IMR-90 (cell line): ENCODE measurements around the gene API5. TPM values are rescaled to one million over a fixed set of nuclear protein-coding genes. Genes with fewer than 3 reads are reported as not detected.

Experiments
- ATAC-seq: fragments of 200-7000 bp; cut with Tn5 transposase; 2 replicates; pipeline ENCODE4 v1.9.1; 2020; ENCODE audit warnings: low read depth, mild to moderate bottlenecking, moderate library complexity
- BruUV-seq: library from RNA; stranded (reverse); fragments of 400-500 nt; replicated peaks from 2 replicates; lab custom pipeline; 2021; lab: Mats Ljungman, UMichigan
- CTCF ChIA-PET: fragments of 300-600 bp; formaldehyde crosslinking; extraction: SDS; loops from one replicate; lab custom pipeline; 2021; ENCODE audit warnings: antibody characterized with exemption; lab: Yijun Ruan, JAX
- POLR2A ChIA-PET: fragments of 300-600 bp; sonication (Branson Sonifier 250); formaldehyde crosslinking; loops from one replicate; lab custom pipeline; 2022; ENCODE audit warnings: antibody characterized with exemption; ENCODE audit not compliant: unreplicated experiment; lab: Charles Lee
- DNase-seq: peaks from one replicate; pipeline ENCODE4 v3.0.0; 2013
- H2AFZ ChIP-seq: replicated peaks from 2 replicates; pipeline ENCODE3; 2013; ENCODE audit warnings: low read length, mild to moderate bottlenecking; ENCODE audit not compliant: poor library complexity
- H2AK5ac ChIP-seq: 2 replicates; pipeline ENCODE4 v1.6.1; 2013; ENCODE audit warnings: low read depth, low read length, inconsistent platforms
- H2AK9ac ChIP-seq: replicated peaks from 2 replicates; pipeline ENCODE3; 2013; ENCODE audit warnings: mild to moderate bottlenecking, low read depth, low read length, moderate library complexity; ENCODE audit not compliant: poor library complexity
- H2BK120ac ChIP-seq: 2 replicates; pipeline ENCODE4 v1.6.1; 2013; ENCODE audit warnings: low read depth, low read length, inconsistent platforms
- H2BK15ac ChIP-seq: 3 replicates; pipeline ENCODE4 v1.6.1; 2013; ENCODE audit warnings: low read depth, low read length, inconsistent platforms
- H2BK20ac ChIP-seq: 2 replicates; pipeline ENCODE4 v1.6.1; 2013; ENCODE audit warnings: low read depth, mild to moderate bottlenecking, inconsistent platforms, low read length, moderate library complexity
- H2BK5ac ChIP-seq: 2 replicates; pipeline ENCODE4 v1.6.1; 2013; ENCODE audit warnings: mild to moderate bottlenecking, low read depth, low read length, inconsistent platforms; ENCODE audit not compliant: poor library complexity, severe bottlenecking
- H3K14ac ChIP-seq: replicated peaks from 2 replicates; pipeline ENCODE4 v1.6.1; 2013; ENCODE audit warnings: low read depth, low read length, inconsistent platforms
- H3K18ac ChIP-seq: 2 replicates; pipeline ENCODE4 v1.6.1; 2013; ENCODE audit warnings: low read depth, low read length, control low read depth
- H3K23ac ChIP-seq: 2 replicates; pipeline ENCODE4 v1.6.1; 2013; ENCODE audit warnings: low read depth, low read length, inconsistent platforms
- H3K27ac ChIP-seq: 2 replicates; pipeline ENCODE4 v1.5.1; 2013; ENCODE audit warnings: mild to moderate bottlenecking, control low read depth, low read length; ENCODE audit not compliant: insufficient read depth
- H3K27me3 ChIP-seq: 2 replicates; pipeline ENCODE4 v1.6.1; 2013; ENCODE audit warnings: low read length; ENCODE audit not compliant: control insufficient read depth, insufficient read depth
- H3K36me3 ChIP-seq: 2 replicates; pipeline ENCODE4 v1.6.1; 2013; ENCODE audit warnings: low read length, mixed read lengths; ENCODE audit not compliant: control insufficient read depth, insufficient read depth
- H3K4ac ChIP-seq: 2 replicates; pipeline ENCODE4 v1.6.1; 2013; ENCODE audit warnings: low read depth, low read length, inconsistent platforms
- H3K4me1 ChIP-seq: 2 replicates; pipeline ENCODE4 v1.6.1; 2013; ENCODE audit warnings: low read length, mixed read lengths; ENCODE audit not compliant: control insufficient read depth, insufficient read depth
- H3K4me2 ChIP-seq: 2 replicates; pipeline ENCODE4 v1.6.1; 2013; ENCODE audit warnings: low read depth, mild to moderate bottlenecking, control low read depth, low read length, moderate library complexity
- H3K4me3 ChIP-seq: 2 replicates; pipeline ENCODE4 v1.5.1; 2013; ENCODE audit warnings: low read depth, mild to moderate bottlenecking, control low read depth, low read length, moderate library complexity; ENCODE audit not compliant: insufficient read depth
- H3K56ac ChIP-seq: 2 replicates; pipeline ENCODE4 v1.6.1; 2013; ENCODE audit warnings: low read length, inconsistent platforms; ENCODE audit not compliant: insufficient read depth; ENCODE audit errors: extremely low read depth
- H3K79me1 ChIP-seq, 2 experiments: 2 replicates each; pipeline ENCODE4 v1.6.1; 2013; ENCODE audit warnings: low read length in 2 of 2, inconsistent platforms in 1 of 2, low read depth in 1 of 2
- H3K9ac ChIP-seq: 2 replicates; pipeline ENCODE4 v1.6.1; 2013; ENCODE audit warnings: low read depth, low read length, control low read depth
- H3K9me1 ChIP-seq: 2 replicates; pipeline ENCODE4 v1.6.1; 2013; ENCODE audit warnings: low read length, inconsistent platforms; ENCODE audit not compliant: insufficient read depth
- H3K9me3 ChIP-seq: 2 replicates; pipeline ENCODE4 v1.6.1; 2013; ENCODE audit warnings: low read length; ENCODE audit not compliant: control insufficient read depth, insufficient read depth
- H4K20me1 ChIP-seq: 2 replicates; pipeline ENCODE4 v1.6.1; 2013; ENCODE audit warnings: low read length, inconsistent platforms; ENCODE audit not compliant: insufficient read depth
- H4K5ac ChIP-seq: 2 replicates; pipeline ENCODE4 v1.6.1; 2013; ENCODE audit warnings: mild to moderate bottlenecking, low read depth, low read length, control low read depth
- H4K8ac ChIP-seq, 2 experiments: 2 replicates each; pipeline ENCODE4 v1.6.1; 2013; ENCODE audit warnings: low read depth in 2 of 2, low read length in 2 of 2, control low read depth in 1 of 2, inconsistent platforms in 1 of 2
- H4K91ac ChIP-seq: 2 replicates; pipeline ENCODE4 v1.6.1; 2013; ENCODE audit warnings: low read depth, low read length, inconsistent platforms; ENCODE audit not compliant: insufficient read depth
- BHLHE40 ChIP-seq: fragments of 150-350 bp; IDR thresholded peaks from 2 replicates; pipeline ENCODE4 v1.6.1; 2016; ENCODE audit warnings: mild to moderate bottlenecking, low read depth, low read length
- CEBPB ChIP-seq: IDR thresholded peaks from 2 replicates; pipeline ENCODE4 v1.6.1; 2012; ENCODE audit warnings: low read depth, low read length, improper control_type of control experiment
- CHD1 ChIP-seq: IDR thresholded peaks from 2 replicates; pipeline ENCODE4 v1.6.1; 2012; ENCODE audit warnings: low read depth, low read length, improper control_type of control experiment
- FOS ChIP-seq: fragments of 150-350 bp; IDR thresholded peaks from 2 replicates; pipeline ENCODE4 v1.6.1; 2016; ENCODE audit warnings: low read depth, low read length
- MAZ ChIP-seq: IDR thresholded peaks from 2 replicates; pipeline ENCODE4 v1.6.1; 2012; ENCODE audit warnings: low read depth, mild to moderate bottlenecking, low read length, improper control_type of control experiment, moderate library complexity, borderline replicate concordance
- MXI1 ChIP-seq: IDR thresholded peaks from 2 replicates; pipeline ENCODE4 v1.6.1; 2012; ENCODE audit warnings: low read depth, mild to moderate bottlenecking, low read length, moderate library complexity, borderline replicate concordance
- NFE2L2 ChIP-seq: fragments of 150-350 bp; IDR thresholded peaks from 2 replicates; pipeline ENCODE4 v1.6.1; 2016; ENCODE audit warnings: low read depth, mild to moderate bottlenecking, low read length
- POLR2A ChIP-seq: IDR thresholded peaks from 2 replicates; pipeline ENCODE4 v1.6.1; 2012; ENCODE audit warnings: mild to moderate bottlenecking, low read depth, low read length
- RAD21 ChIP-seq: IDR thresholded peaks from 2 replicates; pipeline ENCODE4 v1.6.1; 2012; ENCODE audit warnings: low read length, improper control_type of control experiment
- WGBS, 2 experiments: methylation state at CpG; one replicate each; pipeline versions ENCODE4 v1.1.5 to v1.1.7; 2013; ENCODE audit warnings: missing lambda C conversion rate in 2 of 2; ENCODE audit not compliant: insufficient read length in 1 of 2; ENCODE audit errors: extremely low coverage in 2 of 2; 5-methylcytosine and 5-hydroxymethylcytosine counted together
- dilution Hi-C: fragments of 300-500 bp; cut with HindIII; formaldehyde crosslinking; loops from one replicate; pipeline ENCODE4 v1.14.3; 2018; ENCODE audit warnings: low sequenced_read_pairs; ENCODE audit not compliant: unreplicated experiment
- in situ Hi-C: fragments of 300-500 bp; cut with MboI; formaldehyde crosslinking; loops from 3 replicates; pipeline ENCODE4 v1.14.3; 2019; ENCODE audit warnings: low sequenced_read_pairs, inconsistent platforms, mixed read lengths
- intact Hi-C: fragments of 100-400 bp; cut with micrococcal nuclease; formaldehyde crosslinking; loops from 2 replicates; pipeline ENCODE4 v1.10.0; 2022
- polyA plus RNA-seq, 3 experiments: library from polyadenylated mRNA; depleted of rRNA; stranded (reverse); fragments of >200 nt; gene quantifications; 2 replicates each; pipeline ENCODE4 v1.2.3, GENCODE V29; 2012; ENCODE audit warnings: low replicate concordance in 1 of 3
- total RNA-seq: library from RNA; depleted of rRNA; stranded (reverse); fragments of >200 nt; gene quantifications from 2 replicates; pipeline ENCODE4 v1.2.3, GENCODE V29; 2012
- TF ChIP-seq, protein P1 (sequence below): fragments of 150-350 bp; IDR thresholded peaks from 2 replicates; pipeline ENCODE4 v1.6.1; 2016; ENCODE audit warnings: low read depth, mild to moderate bottlenecking, low read length, moderate library complexity, borderline replicate concordance
- TF ChIP-seq, protein P2 (sequence below): conservative IDR thresholded peaks from 2 replicates; pipeline ENCODE4 v1.5.1; 2012; ENCODE audit warnings: mild to moderate bottlenecking, low read depth, low read length, improper control_type of control experiment
- TF ChIP-seq, protein P3 (sequence below): fragments of 150-350 bp; IDR thresholded peaks from 2 replicates; pipeline ENCODE4 v1.6.1; 2017; ENCODE audit warnings: mild to moderate bottlenecking, antibody characterized with exemption, low read length, low read depth

API5 gene
- total and polyA plus RNA-seq, 2 of the 4 experiments (the other 2 are of a cell fraction): 44.9 to 59.9 TPM

DNA sequence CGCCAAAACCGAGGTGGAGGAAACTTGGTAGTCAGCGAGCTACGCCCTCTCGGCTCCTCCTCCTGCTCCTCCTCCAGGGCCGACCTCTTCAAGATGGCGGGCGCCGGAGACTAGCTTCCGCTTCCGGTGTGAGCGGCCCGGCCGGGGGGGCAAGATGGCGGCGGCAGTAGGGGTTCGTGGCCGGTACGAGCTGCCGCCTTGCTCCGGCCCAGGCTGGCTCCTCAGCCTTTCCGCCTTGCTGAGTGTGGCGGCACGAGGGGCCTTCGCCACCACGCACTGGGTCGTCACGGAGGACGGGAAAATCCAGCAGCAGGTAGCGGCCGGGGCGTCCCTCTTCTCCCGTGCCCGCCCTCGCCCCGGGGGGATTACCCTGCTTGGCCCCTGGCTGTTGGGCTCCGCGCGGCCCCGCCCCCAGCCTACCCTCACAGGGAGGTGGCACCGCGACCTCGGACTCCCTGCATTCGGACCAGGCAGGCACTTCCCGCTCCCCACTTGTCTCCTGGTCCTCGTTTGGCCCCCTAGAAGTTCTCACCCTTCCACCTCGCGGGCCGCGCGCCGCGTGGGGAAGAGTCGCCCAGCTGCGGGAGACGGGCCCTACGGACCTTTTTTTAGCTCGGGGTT is 47.1 kb downstream of the API5 start, which contains the start of gene TTC17:
Gene TTC17, plus strand, starts transcription at position 120 of the 621 bp plus-strand sequence. Its CDS starts 35 bp downstream, at position 155.
- peak within 1 kb of the TSS; percentile 93 for H2AK5ac ChIP-seq
- dilution Hi-C loops: no loop called here
- peak within 1 kb of the TSS; percentile 93 for H4K5ac ChIP-seq
- no peak within 1 kb of the TSS for H2BK20ac ChIP-seq
- ChIA-PET CTCF (interaction anchor here (0.9 to 1.9 kb wide), 3 partner anchors 8 to 69 kb away, joined by 3 to 4 read pairs (median 4); no protein-coding TSS in a partner anchor), POLR2A (interaction anchor here (0.5 to 0.9 kb wide), 3 partner anchors 8 to 47 kb away, joined by 3 to 10 read pairs (median 3); no protein-coding TSS in a partner anchor)
- peak within 1 kb of the TSS; percentile 98 for H3K27ac ChIP-seq
- H3K4ac ChIP-seq: peak within 1 kb of the TSS; percentile 95
- H2BK5ac ChIP-seq: peak within 1 kb of the TSS; percentile 94
- H2BK120ac ChIP-seq: peak within 1 kb of the TSS; percentile 86
- peak within 1 kb of the TSS; percentile 82 for H3K18ac ChIP-seq
- peak; percentile 87 for DNase-seq
- peak within 1 kb of the TSS; percentile 86 for H4K91ac ChIP-seq
- H3K14ac ChIP-seq: peak within 1 kb of the TSS; percentile 92
- peak within 1 kb of the TSS; percentile 93 for H3K4me3 ChIP-seq
- H3K9ac ChIP-seq: peak within 1 kb of the TSS; percentile 97
- H3K36me3 ChIP-seq: peaks cover 2% of the 10 kb centered on the region; the same call in 1 of the 2 replicates
- no peaks in the 10 kb centered on the region for H3K27me3 ChIP-seq
- peak within 1 kb of the TSS; percentile 97 for H3K23ac ChIP-seq
- peaks cover 18% of the 10 kb centered on the region for H4K20me1 ChIP-seq
- peak within 1 kb of the TSS; percentile 86 for H3K56ac ChIP-seq
- H3K9me3 ChIP-seq: no peaks in the 10 kb centered on the region
- TF ChIP-seq, protein P1, sequence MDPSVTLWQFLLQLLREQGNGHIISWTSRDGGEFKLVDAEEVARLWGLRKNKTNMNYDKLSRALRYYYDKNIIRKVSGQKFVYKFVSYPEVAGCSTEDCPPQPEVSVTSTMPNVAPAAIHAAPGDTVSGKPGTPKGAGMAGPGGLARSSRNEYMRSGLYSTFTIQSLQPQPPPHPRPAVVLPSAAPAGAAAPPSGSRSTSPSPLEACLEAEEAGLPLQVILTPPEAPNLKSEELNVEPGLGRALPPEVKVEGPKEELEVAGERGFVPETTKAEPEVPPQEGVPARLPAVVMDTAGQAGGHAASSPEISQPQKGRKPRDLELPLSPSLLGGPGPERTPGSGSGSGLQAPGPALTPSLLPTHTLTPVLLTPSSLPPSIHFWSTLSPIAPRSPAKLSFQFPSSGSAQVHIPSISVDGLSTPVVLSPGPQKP: no peak
- TF ChIP-seq POLR2A (peak; percentile 97), MAZ (peak; percentile 91), NFE2L2 (no peak), CEBPB (no peak), RAD21 (0 out of 2 replicates have a peak, but pooled peaks have one; percentile 2), CHD1 (no peak), MXI1 (no peak; the same call in 1 of the 2 replicates), FOS (no peak), BHLHE40 (no peak)
- TF ChIP-seq, protein P2, sequence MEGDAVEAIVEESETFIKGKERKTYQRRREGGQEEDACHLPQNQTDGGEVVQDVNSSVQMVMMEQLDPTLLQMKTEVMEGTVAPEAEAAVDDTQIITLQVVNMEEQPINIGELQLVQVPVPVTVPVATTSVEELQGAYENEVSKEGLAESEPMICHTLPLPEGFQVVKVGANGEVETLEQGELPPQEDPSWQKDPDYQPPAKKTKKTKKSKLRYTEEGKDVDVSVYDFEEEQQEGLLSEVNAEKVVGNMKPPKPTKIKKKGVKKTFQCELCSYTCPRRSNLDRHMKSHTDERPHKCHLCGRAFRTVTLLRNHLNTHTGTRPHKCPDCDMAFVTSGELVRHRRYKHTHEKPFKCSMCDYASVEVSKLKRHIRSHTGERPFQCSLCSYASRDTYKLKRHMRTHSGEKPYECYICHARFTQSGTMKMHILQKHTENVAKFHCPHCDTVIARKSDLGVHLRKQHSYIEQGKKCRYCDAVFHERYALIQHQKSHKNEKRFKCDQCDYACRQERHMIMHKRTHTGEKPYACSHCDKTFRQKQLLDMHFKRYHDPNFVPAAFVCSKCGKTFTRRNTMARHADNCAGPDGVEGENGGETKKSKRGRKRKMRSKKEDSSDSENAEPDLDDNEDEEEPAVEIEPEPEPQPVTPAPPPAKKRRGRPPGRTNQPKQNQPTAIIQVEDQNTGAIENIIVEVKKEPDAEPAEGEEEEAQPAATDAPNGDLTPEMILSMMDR: no peak
- TF ChIP-seq, protein P3, sequence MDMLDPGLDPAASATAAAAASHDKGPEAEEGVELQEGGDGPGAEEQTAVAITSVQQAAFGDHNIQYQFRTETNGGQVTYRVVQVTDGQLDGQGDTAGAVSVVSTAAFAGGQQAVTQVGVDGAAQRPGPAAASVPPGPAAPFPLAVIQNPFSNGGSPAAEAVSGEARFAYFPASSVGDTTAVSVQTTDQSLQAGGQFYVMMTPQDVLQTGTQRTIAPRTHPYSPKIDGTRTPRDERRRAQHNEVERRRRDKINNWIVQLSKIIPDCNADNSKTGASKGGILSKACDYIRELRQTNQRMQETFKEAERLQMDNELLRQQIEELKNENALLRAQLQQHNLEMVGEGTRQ: no peak
- ATAC-seq: peak; percentile 96
- H4K8ac ChIP-seq: peak within 1 kb of the TSS; percentile 70 to 97
- H2AK9ac ChIP-seq: peak within 1 kb of the TSS; percentile 93
- peaks cover 4% of the 10 kb centered on the region; the same call in 1 of the 2 replicates for H3K4me1 ChIP-seq
- H2AFZ ChIP-seq: peak within 1 kb of the TSS; percentile 98
- H2BK15ac ChIP-seq: no peak within 1 kb of the TSS; the same call in 2 of the 3 replicates
- intact Hi-C loops: no loop called here
- 0% methylated on average over 13 of the region's 58 CpGs; no CpG with 5 or more reads in 1 of the 2 experiments for WGBS, 2 experiments
- in situ Hi-C loops: no loop called here
- H3K4me2 ChIP-seq: peak within 1 kb of the TSS; percentile 83
- H3K9me1 ChIP-seq: peaks cover 7% of the 10 kb centered on the region; the same call in 1 of the 2 replicates
- peaks cover 7 to 37% of the 10 kb centered on the region in 2 experiments; a peak in 3 of 4 replicates for H3K79me1 ChIP-seq
- no TSS peak for BruUV-seq
